ENCODE measurements around the gene RBP2.
A peak's percentile ranks its signal among the peaks of the same experiment; 100 is the strongest.

Gene RBP2

GRCh38 chr3:139477710-139478640 is 1.7 kb upstream of the RBP2 start:
- DNase-seq: no peak

GRCh38 chr3:139473155-139473771 is 3.1 kb downstream of the RBP2 start:
- DNase-seq: peak; percentile 21

GRCh38 chr3:139472380-139473010 is 3.8 kb downstream of the RBP2 start:
- no peak for DNase-seq

GRCh38 chr3:139470199-139470598 is 6.1 kb downstream of the RBP2 start:
- no peak for DNase-seq

- DNase-seq: no peak
Measured at GRCh38 chr3:139468399-139468798, 7.9 kb downstream of the RBP2 start.

GRCh38 chr3:139466360-139466759 is 10.0 kb downstream of the RBP2 start:
- no peak for DNase-seq

GRCh38 chr3:139465636-139466035 is 10.7 kb downstream of the RBP2 start:
- no peak for DNase-seq

GRCh38 chr3:139463466-139463865 is 12.8 kb downstream of the RBP2 start:
- DNase-seq: no peak

GRCh38 chr3:139460529-139460928 is 15.8 kb downstream of the RBP2 start:
- no peak for DNase-seq

- no peak for DNase-seq
Measured at GRCh38 chr3:139460076-139460475, 16.2 kb downstream of the RBP2 start.

GRCh38 chr3:139458348-139458747 is 18.0 kb downstream of the RBP2 start:
- DNase-seq: no peak

- no peak for DNase-seq
Measured at GRCh38 chr3:139457066-139457465, 19.2 kb downstream of the RBP2 start.

- DNase-seq: no peak
Measured at GRCh38 chr3:139456386-139456785, 19.9 kb downstream of the RBP2 start.

- DNase-seq: no peak
Measured at GRCh38 chr3:139455855-139456254, 20.5 kb downstream of the RBP2 start.

GRCh38 chr3:139455206-139455605 is 21.1 kb downstream of the RBP2 start:
- no peak for DNase-seq

- DNase-seq: no peak
Measured at GRCh38 chr3:139454346-139454745, 22.0 kb downstream of the RBP2 start.

GRCh38 chr3:139450159-139450558 is 26.2 kb downstream of the RBP2 start:
- no peak for DNase-seq

- DNase-seq: no peak
Measured at GRCh38 chr3:139449566-139449965, 26.8 kb downstream of the RBP2 start.

GRCh38 chr3:139448104-139448503 is 28.2 kb downstream of the RBP2 start:
- DNase-seq: no peak

GRCh38 chr3:139447486-139447885 is 28.8 kb downstream of the RBP2 start:
- no peak for DNase-seq

GRCh38 chr3:139444446-139444845 is 31.9 kb downstream of the RBP2 start:
- DNase-seq: no peak

GRCh38 chr3:139443186-139443585 is 33.1 kb downstream of the RBP2 start:
- DNase-seq: no peak

GRCh38 chr3:139441656-139442055 is 34.7 kb downstream of the RBP2 start:
- DNase-seq: no peak
